OCI-LY7 (cell line): ENCODE measurements around the gene TP73.

ENCODE experiments used
- EZH2phosphoT487 ChIP-seq: fragments of 200-600 bp; sonication (generic); IDR thresholded peaks from 2 replicates; pipeline ENCODE4 v1.6.1; 2018; ENCODE audit warnings: low read depth, borderline replicate concordance, mild to moderate bottlenecking, mixed run types, antibody characterized with exemption, low read length, moderate library complexity, mixed read lengths
- TF ChIP-seq, protein P1 (sequence below): fragments of 200-600 bp; sonication (generic); conservative IDR thresholded peaks from 2 replicates; pipeline ENCODE4 v1.5.1; 2014; ENCODE audit warnings: mild to moderate bottlenecking, antibody characterized with exemption, low read length, moderate library complexity, mixed read lengths

DNA sequence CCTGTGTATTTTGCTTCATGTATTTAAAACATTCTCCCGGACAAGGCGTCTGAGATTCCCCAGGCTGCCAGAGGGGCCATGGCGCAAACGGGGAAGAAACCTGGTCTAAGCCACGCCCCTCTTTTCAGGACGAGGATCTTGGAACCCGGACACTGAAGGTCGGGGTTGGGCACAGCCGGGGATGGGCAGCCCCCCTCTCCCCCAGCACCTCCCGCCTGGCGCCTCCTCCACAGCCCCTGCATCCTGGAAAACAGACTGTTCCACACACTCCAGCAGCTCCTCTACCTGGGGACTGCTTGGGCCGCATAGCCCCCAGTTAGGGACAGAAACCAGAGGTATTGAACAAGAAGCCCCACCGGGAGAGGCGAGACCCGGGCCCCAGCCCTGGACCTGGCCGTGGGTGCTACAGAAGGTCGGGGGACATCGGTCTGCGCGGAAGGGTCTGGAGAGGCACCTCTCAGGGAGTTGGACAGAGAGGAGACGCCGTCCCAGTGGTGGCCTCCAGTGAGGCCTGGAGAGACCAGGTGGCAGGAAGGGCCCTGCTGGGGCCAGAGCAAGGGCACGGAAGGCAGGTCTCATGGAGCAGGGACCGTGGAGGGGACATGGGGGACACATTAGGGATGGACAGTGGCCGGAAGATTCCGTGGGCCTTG is 5.4 kb downstream of the TP73 start:
- TF ChIP-seq, protein P1, sequence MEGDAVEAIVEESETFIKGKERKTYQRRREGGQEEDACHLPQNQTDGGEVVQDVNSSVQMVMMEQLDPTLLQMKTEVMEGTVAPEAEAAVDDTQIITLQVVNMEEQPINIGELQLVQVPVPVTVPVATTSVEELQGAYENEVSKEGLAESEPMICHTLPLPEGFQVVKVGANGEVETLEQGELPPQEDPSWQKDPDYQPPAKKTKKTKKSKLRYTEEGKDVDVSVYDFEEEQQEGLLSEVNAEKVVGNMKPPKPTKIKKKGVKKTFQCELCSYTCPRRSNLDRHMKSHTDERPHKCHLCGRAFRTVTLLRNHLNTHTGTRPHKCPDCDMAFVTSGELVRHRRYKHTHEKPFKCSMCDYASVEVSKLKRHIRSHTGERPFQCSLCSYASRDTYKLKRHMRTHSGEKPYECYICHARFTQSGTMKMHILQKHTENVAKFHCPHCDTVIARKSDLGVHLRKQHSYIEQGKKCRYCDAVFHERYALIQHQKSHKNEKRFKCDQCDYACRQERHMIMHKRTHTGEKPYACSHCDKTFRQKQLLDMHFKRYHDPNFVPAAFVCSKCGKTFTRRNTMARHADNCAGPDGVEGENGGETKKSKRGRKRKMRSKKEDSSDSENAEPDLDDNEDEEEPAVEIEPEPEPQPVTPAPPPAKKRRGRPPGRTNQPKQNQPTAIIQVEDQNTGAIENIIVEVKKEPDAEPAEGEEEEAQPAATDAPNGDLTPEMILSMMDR = no peak
- no peak for TF ChIP-seq EZH2phosphoT487
